Effector memory CD8-positive, alpha-beta T cell (primary cell): ENCODE results near the gene POMT2.

Experiments
- ATAC-seq: fragments of 150-1000 bp; cut with Tn5 transposase; replicated peaks from 2 replicates; pipeline ENCODE4 v1.10.0; 2021; ENCODE audit warnings: mild to moderate bottlenecking, moderate library complexity
- DNase-seq, 3 experiments: peaks; one replicate each; pipeline ENCODE4 v3.0.0; 2021
- H3K27ac Mint-ChIP-seq, 2 donors: one replicate each; pipeline ENCODE4 v1.8.0; 2022; ENCODE audit warnings: mild to moderate bottlenecking in 2 of 2, mixed read lengths in 2 of 2, moderate library complexity in 2 of 2
- H3K27me3 Mint-ChIP-seq, 2 donors: one replicate each; pipeline ENCODE4 v1.8.0; 2022; ENCODE audit warnings: mixed read lengths in 2 of 2
- H3K36me3 Mint-ChIP-seq: one replicate; pipeline ENCODE4 v1.8.0; 2022; ENCODE audit warnings: mild to moderate bottlenecking, moderate library complexity, mixed read lengths; ENCODE audit not compliant: insufficient read depth
- H3K4me1 Mint-ChIP-seq, 2 donors: one replicate each; pipeline ENCODE4 v1.8.0; 2022; ENCODE audit warnings: low read depth in 2 of 2, mixed read lengths in 2 of 2
- H3K4me3 Mint-ChIP-seq, 2 donors: one replicate each; pipeline ENCODE4 v1.8.0; 2022; ENCODE audit warnings: mild to moderate bottlenecking in 2 of 2, mixed read lengths in 2 of 2, moderate library complexity in 2 of 2
- H3K9me3 Mint-ChIP-seq, 2 donors: one replicate each; pipeline ENCODE4 v1.8.0; 2022; ENCODE audit warnings: mixed read lengths in 2 of 2

POMT2 gene

DNA sequence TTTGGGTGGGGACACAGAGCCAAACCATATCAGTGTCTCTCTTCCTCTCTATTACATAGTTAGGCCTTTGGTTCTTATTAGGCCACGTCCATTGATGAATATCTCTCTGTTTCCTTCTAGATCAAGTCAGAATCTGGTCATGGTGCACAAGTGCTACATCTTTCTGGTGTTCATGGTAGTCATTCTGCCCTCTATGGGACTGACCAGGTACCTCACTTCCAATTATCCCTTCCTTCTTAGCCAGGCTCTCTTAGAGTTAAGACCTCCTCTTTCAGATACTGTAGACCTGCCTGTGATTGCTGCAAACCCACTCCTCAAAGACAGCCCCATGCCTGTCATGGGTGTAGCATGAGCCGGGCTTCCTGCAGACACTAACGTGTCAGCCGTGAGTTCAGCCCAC, 74.9 kb downstream of the POMT2 start:
- no peak overlapping the region for H3K27ac Mint-ChIP-seq

DNA sequence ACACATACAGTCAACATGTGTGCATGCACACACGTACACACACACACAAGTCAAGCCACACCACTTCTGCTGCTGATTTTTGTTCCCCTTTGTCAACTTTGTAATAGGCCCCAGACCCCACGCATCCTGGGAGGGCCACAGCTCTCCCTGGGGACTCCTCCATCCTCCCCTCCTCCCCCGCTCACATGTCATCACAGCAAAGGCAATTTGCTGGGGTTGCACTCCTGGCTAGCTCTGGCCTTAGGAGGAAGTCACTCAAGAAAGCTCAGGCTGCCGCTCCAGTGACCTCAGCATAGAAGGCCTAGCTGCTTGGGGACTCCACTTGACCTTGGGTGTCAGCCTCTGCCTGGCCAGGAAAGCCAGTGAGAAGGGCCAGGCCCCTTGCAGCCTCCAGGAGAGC, 76.8 kb downstream of the POMT2 start:
- Mint-ChIP-seq H3K4me1 (no peaks in the 10 kb centered on the region), H3K36me3 (peaks cover 5% of the 10 kb centered on the region), H3K4me3 (no peak overlapping the region), H3K27ac (no peak overlapping the region), H3K27me3 (peaks cover 0 to 8% of the 10 kb centered on the region in 2 donors), H3K9me3 (no peaks in the 10 kb centered on the region)
- no peak for ATAC-seq
- DNase-seq = no peak

More for the DNA sequence above, 74.9 kb downstream of the POMT2 start:
- ATAC-seq = no peak
- H3K4me1 Mint-ChIP-seq = no peaks in the 10 kb centered on the region
- no peak for DNase-seq
- peaks cover 5% of the 10 kb centered on the region for H3K36me3 Mint-ChIP-seq
- no peak overlapping the region for H3K4me3 Mint-ChIP-seq
- H3K9me3 Mint-ChIP-seq = no peaks in the 10 kb centered on the region
- H3K27me3 Mint-ChIP-seq = peaks cover 0 to 8% of the 10 kb centered on the region in 2 donors

DNA sequence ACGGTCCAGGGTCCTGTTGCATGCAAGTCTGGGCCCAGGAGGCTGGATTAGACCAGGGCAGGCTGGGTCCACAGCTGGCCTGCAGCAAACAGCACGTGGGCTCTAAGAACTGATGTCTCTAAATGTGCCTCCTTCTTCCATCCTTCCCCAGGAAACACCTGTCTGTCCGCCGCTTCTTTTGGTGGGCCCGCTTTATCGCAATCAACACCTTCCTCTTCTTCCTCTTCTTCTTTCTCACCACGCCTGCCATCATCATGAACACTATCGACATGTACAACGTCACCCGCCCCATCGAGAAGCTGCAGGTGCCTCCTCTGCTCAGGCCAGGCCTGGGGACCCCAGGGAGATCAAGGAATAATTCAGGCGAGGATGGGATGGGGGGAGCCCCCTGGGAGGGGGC, 77.9 kb downstream of the POMT2 start:
- Mint-ChIP-seq H3K36me3 (peaks cover 5% of the 10 kb centered on the region), H3K4me3 (no peak overlapping the region), H3K4me1 (no peaks in the 10 kb centered on the region), H3K27ac (no peak overlapping the region), H3K9me3 (no peaks in the 10 kb centered on the region), H3K27me3 (peaks cover 0 to 8% of the 10 kb centered on the region in 2 donors)
- ATAC-seq (no peak), DNase-seq (no peak)

DNA sequence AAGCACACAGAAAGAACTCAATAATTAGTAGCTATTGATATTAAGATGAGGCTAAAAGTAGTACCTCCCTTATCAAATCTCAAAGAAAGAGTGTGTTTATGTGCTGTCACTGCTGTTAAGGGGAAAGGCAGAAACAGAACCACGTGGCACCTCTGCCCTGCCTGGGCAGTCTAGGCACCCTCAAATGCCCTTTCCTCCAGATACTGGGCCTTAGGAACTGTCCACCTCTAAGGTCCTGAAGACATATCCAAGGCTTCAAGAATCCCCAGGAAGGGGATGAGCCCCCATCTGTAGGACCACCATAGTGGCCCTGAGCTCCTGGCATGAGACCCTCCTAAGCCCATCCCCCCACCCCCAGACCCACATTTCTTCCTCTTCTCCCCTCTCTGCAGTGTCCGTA, 78.7 kb downstream of the POMT2 start:
- Mint-ChIP-seq H3K4me1 (no peaks in the 10 kb centered on the region), H3K4me3 (no peak overlapping the region), H3K36me3 (peaks cover 5% of the 10 kb centered on the region), H3K9me3 (no peaks in the 10 kb centered on the region), H3K27ac (no peak overlapping the region), H3K27me3 (peaks cover 0 to 8% of the 10 kb centered on the region in 2 donors)
- no peak for DNase-seq
- ATAC-seq = no peak

GRCh38 chr14:77240336-77240915, 80.3 kb downstream of the POMT2 start:
- Mint-ChIP-seq H3K27ac (no peak overlapping the region), H3K4me1 (no peaks in the 10 kb centered on the region), H3K27me3 (peaks cover 0 to 8% of the 10 kb centered on the region in 2 donors), H3K4me3 (no peak overlapping the region), H3K9me3 (no peaks in the 10 kb centered on the region), H3K36me3 (peaks cover 5% of the 10 kb centered on the region)
- DNase-seq = no peak
- no peak for ATAC-seq

DNA sequence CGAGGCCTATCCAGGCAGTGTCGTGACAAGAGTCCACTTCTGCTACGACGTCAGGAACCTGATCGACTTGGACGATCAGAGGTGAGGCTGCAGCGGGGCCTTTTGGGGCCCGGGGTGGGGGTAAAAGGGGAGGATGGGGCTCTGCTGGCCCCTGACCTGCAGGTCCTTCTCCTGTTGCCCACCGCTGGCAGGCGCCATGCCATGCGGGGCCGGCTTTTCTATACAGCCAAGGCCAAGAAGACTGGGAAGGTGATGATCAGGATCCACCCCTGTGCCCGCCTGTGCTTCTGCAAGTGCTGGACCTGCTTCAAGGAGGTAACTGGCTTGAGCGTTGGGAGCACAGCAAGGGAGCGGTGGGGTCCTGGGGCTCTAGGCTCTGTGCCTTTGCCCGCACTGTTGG, 81.3 kb downstream of the POMT2 start:
- Mint-ChIP-seq H3K27ac (no peak overlapping the region), H3K27me3 (peaks cover 0 to 13% of the 10 kb centered on the region in 2 donors), H3K9me3 (no peaks in the 10 kb centered on the region), H3K4me1 (no peaks in the 10 kb centered on the region), H3K4me3 (no peak overlapping the region), H3K36me3 (peaks cover 5% of the 10 kb centered on the region)
- ATAC-seq (no peak), DNase-seq (no peak)

DNA sequence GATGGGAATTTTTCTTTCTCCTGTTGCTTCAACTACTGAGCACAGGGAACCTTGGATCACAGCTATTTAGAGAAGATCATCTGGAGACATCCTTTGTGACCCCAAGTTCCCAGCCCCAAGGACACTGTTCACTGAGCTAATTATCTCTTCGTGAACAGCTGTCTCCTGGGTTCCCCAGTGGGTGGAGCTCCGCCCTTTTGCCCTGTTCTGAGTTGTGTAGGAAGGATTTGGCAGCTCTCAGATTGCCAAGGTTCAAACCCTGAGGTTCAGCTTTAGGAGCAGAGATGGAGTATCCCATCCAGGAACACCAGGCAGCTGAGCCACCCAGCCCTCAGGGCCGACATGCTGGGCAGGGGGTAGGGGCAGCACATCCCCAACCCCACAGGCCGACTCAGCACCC, 81.7 kb downstream of the POMT2 start:
- H3K4me3 Mint-ChIP-seq = no peak overlapping the region

DNA sequence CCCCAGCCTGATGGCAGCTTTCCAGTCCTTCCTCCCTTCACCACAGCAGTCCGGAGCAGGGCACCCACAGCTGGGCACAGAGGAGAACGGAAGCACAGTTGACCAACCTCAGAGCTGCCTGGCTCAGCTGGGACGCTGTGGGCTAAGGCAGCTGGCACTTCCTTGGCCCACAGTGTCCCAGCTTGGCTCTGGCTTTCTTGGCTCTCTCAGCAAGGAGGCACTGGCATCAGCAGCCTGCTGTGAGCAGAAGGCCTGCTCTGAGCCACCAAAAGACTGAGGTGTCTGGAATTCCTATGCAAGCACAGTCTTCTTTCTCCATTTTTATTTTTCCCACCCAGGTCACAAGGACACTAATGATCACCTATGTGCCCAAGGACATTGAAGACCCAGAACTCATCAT, 82.3 kb downstream of the POMT2 start:
- Mint-ChIP-seq H3K9me3 (no peaks in the 10 kb centered on the region), H3K4me3 (no peak overlapping the region), H3K36me3 (peaks cover 10% of the 10 kb centered on the region), H3K27ac (no peak overlapping the region), H3K27me3 (peaks cover 0 to 16% of the 10 kb centered on the region in 2 donors), H3K4me1 (no peaks in the 10 kb centered on the region)
- ATAC-seq = no peak
- DNase-seq = no peak

More for the DNA sequence above, 81.7 kb downstream of the POMT2 start:
- H3K4me1 Mint-ChIP-seq = no peaks in the 10 kb centered on the region
- H3K36me3 Mint-ChIP-seq = peaks cover 8% of the 10 kb centered on the region
- ATAC-seq (no peak), DNase-seq (no peak)
- H3K27me3 Mint-ChIP-seq = peaks cover 0 to 16% of the 10 kb centered on the region in 2 donors
- H3K9me3 Mint-ChIP-seq = no peaks in the 10 kb centered on the region
- no peak overlapping the region for H3K27ac Mint-ChIP-seq

GRCh38 chr14:77236814-77237213, 83.9 kb downstream of the POMT2 start:
- Mint-ChIP-seq H3K27ac (no peak overlapping the region), H3K9me3 (no peaks in the 10 kb centered on the region), H3K4me1 (no peaks in the 10 kb centered on the region), H3K36me3 (peaks cover 8% of the 10 kb centered on the region), H3K27me3 (peaks cover 0 to 8% of the 10 kb centered on the region in 2 donors), H3K4me3 (no peak overlapping the region)
- DNase-seq (no peak), ATAC-seq (no peak)

GRCh38 chr14:77231721-77232120, 89.0 kb downstream of the POMT2 start:
- Mint-ChIP-seq H3K4me1 (no peaks in the 10 kb centered on the region), H3K27ac (no peak overlapping the region), H3K9me3 (no peaks in the 10 kb centered on the region), H3K27me3 (peaks cover 0 to 9% of the 10 kb centered on the region in 2 donors), H3K4me3 (no peak overlapping the region), H3K36me3 (peaks cover 5% of the 10 kb centered on the region)
- ATAC-seq (no peak), DNase-seq (no peak)

GRCh38 chr14:77230914-77231313, 89.8 kb downstream of the POMT2 start:
- Mint-ChIP-seq H3K27me3 (peaks cover 5 to 17% of the 10 kb centered on the region in 2 donors), H3K9me3 (no peaks in the 10 kb centered on the region), H3K4me3 (no peak overlapping the region), H3K27ac (no peak overlapping the region), H3K36me3 (peaks cover 5% of the 10 kb centered on the region), H3K4me1 (no peaks in the 10 kb centered on the region)
- DNase-seq (no peak), ATAC-seq (no peak)

DNA sequence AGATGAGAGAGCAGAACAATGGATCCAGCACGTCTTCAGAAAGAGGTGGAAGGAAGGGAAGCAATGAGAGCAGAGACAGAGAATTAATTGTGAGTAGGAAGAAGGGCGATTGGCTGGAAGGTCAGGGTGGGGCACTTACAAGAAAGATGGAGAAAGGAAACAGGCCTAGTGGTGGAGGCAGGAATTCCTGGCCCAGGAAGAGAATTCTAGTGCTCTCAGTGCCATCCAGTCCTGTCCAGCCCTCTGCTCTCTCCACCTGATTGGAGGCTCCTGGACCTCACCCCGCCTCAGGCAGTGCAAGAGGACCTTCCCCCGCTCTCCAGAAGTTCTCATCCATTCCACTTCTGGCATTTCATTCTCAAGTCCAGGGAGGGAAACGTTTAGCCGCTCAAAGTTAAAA, 92.6 kb downstream of the POMT2 start:
- no peaks in the 10 kb centered on the region for H3K4me1 Mint-ChIP-seq
- no peak overlapping the region for H3K27ac Mint-ChIP-seq
- H3K4me3 Mint-ChIP-seq = no peak overlapping the region
- H3K27me3 Mint-ChIP-seq = peaks cover 8 to 13% of the 10 kb centered on the region in 2 donors
- H3K36me3 Mint-ChIP-seq = no peaks in the 10 kb centered on the region
- no peaks in the 10 kb centered on the region for H3K9me3 Mint-ChIP-seq
- ATAC-seq (no peak), DNase-seq (no peak)

- peaks cover 8 to 13% of the 10 kb centered on the region in 2 donors for H3K27me3 Mint-ChIP-seq
- ATAC-seq = no peak
- no peaks in the 10 kb centered on the region for H3K9me3 Mint-ChIP-seq
- no peak overlapping the region for H3K4me3 Mint-ChIP-seq
- H3K36me3 Mint-ChIP-seq = no peaks in the 10 kb centered on the region
- H3K27ac Mint-ChIP-seq = no peak overlapping the region
- peaks cover 5% of the 10 kb centered on the region in 2 donors for H3K4me1 Mint-ChIP-seq
- no peak for DNase-seq
These were observed 94.7 kb downstream of the POMT2 start for GRCh38 chr14:77225892-77226557.

- no peak overlapping the region for H3K27ac Mint-ChIP-seq
- H3K27me3 Mint-ChIP-seq = peaks cover 8 to 13% of the 10 kb centered on the region in 2 donors
- H3K9me3 Mint-ChIP-seq = no peaks in the 10 kb centered on the region
- DNase-seq (no peak), ATAC-seq (no peak)
- H3K4me3 Mint-ChIP-seq = no peak overlapping the region
- peaks cover 5% of the 10 kb centered on the region in 2 donors for H3K4me1 Mint-ChIP-seq
- H3K36me3 Mint-ChIP-seq = no peaks in the 10 kb centered on the region
These were observed 95.4 kb downstream of the POMT2 start for GRCh38 chr14:77225254-77225653.
